MM.1S (cell line): ENCODE results near the gene KCNIP3.

Experiments used
- EZH2 ChIP-seq: fragments of 300-600 bp; sonication (generic); optimal IDR thresholded peaks from 2 replicates; pipeline ENCODE3; 2017; ENCODE audit warnings: low read depth, mild to moderate bottlenecking, antibody characterized with exemption, low read length, mixed read lengths
- EZH2phosphoT487 ChIP-seq: fragments of 300-600 bp; sonication (generic); IDR thresholded peaks from 2 replicates; pipeline ENCODE4 v1.6.1; 2018; ENCODE audit warnings: antibody characterized with exemption, low read length
- TF ChIP-seq, protein P1 (sequence below): fragments of 300-600 bp; sonication (generic); IDR thresholded peaks from 2 replicates; pipeline ENCODE4 v1.5.1; 2016; ENCODE audit warnings: antibody characterized with exemption, low read length, mixed read lengths

- TF ChIP-seq, protein P1, sequence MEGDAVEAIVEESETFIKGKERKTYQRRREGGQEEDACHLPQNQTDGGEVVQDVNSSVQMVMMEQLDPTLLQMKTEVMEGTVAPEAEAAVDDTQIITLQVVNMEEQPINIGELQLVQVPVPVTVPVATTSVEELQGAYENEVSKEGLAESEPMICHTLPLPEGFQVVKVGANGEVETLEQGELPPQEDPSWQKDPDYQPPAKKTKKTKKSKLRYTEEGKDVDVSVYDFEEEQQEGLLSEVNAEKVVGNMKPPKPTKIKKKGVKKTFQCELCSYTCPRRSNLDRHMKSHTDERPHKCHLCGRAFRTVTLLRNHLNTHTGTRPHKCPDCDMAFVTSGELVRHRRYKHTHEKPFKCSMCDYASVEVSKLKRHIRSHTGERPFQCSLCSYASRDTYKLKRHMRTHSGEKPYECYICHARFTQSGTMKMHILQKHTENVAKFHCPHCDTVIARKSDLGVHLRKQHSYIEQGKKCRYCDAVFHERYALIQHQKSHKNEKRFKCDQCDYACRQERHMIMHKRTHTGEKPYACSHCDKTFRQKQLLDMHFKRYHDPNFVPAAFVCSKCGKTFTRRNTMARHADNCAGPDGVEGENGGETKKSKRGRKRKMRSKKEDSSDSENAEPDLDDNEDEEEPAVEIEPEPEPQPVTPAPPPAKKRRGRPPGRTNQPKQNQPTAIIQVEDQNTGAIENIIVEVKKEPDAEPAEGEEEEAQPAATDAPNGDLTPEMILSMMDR: no peak
- TF ChIP-seq EZH2phosphoT487 (no peak), EZH2 (no peak)
Observed at GRCh38 chr2:95366514-95366913, 69.4 kb downstream of the KCNIP3 start.
